Activated CD4-positive, alpha-beta T cell treated with anti-CD3 and anti-CD28 coated beads for 36 hours (primary cell): ENCODE data around the gene NUP210. TPM values are rescaled to one million over a fixed set of nuclear protein-coding genes. Genes with fewer than 3 reads are reported as not detected.

Experiments used
- ATAC-seq: fragments of 200-7000 bp; cut with Tn5 transposase; one replicate; pipeline ENCODE4 v1.10.0; 2021; ENCODE audit warnings: mild to moderate bottlenecking, moderate library complexity
- CTCF ChIA-PET: fragments of 350-600 bp; sonication (Branson Sonifier 250); formaldehyde crosslinking; loops from one replicate; lab custom pipeline; 2021; ENCODE audit warnings: antibody characterized with exemption; lab: Charles Lee
- POLR2A ChIA-PET: fragments of 350-600 bp; sonication (Branson Sonifier 250); formaldehyde crosslinking; loops from one replicate; lab custom pipeline; 2021; ENCODE audit warnings: antibody characterized with exemption, inconsistent platforms; lab: Charles Lee
- DNase-seq: peaks from one replicate; pipeline ENCODE4 v3.0.0-alpha.2; 2020
- H3K27ac Mint-ChIP-seq: one replicate; pipeline ENCODE4 v1.8.0; 2021; ENCODE audit warnings: mixed read lengths
- H3K27me3 Mint-ChIP-seq: one replicate; pipeline ENCODE4 v1.8.0; 2021; ENCODE audit warnings: mixed read lengths
- H3K36me3 Mint-ChIP-seq: one replicate; pipeline ENCODE4 v1.8.0; 2021; ENCODE audit warnings: low read depth, mixed read lengths
- H3K4me1 Mint-ChIP-seq: one replicate; pipeline ENCODE4 v1.8.0; 2021; ENCODE audit warnings: mixed read lengths
- H3K4me3 Mint-ChIP-seq: one replicate; pipeline ENCODE4 v1.8.0; 2021; ENCODE audit warnings: mild to moderate bottlenecking, moderate library complexity, mixed read lengths
- H3K9me3 Mint-ChIP-seq: one replicate; pipeline ENCODE4 v1.8.0; 2021; ENCODE audit warnings: low read depth, mixed read lengths
- intact Hi-C, 2 experiments: fragments of 100-400 bp; cut with DNase I in 1 of 2; cut with micrococcal nuclease in 1 of 2; formaldehyde crosslinking; loops; one replicate each; pipeline versions ENCODE4 v1.14.2 to v1.15.1; 2022 to 2024; cut with DNase I, micrococcal nuclease
- total RNA-seq, 2 experiments: library from RNA; stranded (reverse); gene quantifications; one replicate each; pipeline ENCODE4 v1.2.3, GENCODE V29; 2021

Gene NUP210
- total RNA-seq, 2 experiments from 2014 or later, result 117 to 123 TPM

DNA sequence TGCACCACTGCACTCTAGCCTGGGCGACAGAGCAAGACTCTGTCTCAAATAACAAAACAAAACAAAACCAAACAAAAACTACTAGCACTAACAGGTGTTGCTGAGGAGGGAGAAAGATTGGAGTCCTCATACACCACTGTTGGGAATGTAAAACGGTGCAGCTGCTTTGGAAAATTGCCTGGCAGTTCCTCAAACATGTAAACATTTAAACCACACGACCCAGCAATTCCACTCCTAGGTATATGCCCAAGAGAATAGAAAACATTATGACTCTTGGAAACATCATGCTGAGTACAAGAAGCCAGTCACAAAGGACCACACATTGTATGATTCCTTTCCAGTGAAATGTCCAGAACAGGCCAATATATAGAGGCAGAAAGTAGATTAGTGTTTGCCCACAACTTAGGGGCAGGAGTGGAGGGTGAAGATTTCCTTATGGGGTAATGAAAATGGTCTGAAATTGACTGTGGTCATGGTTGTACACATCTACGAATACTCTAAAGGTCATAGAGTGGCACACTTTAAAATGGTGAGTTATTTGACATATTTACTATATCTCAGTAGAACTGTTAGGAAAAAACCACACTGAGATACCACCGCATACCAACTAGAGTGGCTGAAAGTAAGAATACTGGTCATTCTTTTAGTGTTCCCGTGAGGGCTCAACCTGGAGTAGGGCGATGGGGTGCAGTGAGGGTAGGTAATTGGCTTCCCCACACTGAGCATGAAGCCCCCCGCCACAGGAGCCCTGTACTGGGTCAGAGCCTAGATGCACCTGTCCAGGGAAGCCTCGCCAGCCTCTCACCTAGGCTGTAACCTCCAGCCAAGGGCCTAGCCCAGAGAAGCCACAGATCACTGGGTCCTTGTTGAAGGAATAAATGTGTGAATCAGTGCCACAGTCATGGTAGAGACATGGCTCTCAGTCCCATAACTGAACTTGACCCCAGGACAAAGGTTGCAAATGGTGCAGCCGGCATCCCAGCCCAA lies 131.1 kb downstream of the NUP210 start:
- peaks cover 22% of the 10 kb centered on the region for H3K27me3 Mint-ChIP-seq
- H3K4me1 Mint-ChIP-seq, result peaks cover under 1% of the 10 kb centered on the region
- no peak overlapping the region for H3K27ac Mint-ChIP-seq
- no peak for ATAC-seq
- no peak overlapping the region for H3K4me3 Mint-ChIP-seq
- intact Hi-C loops, result no loop called here
- H3K9me3 Mint-ChIP-seq, result peaks cover 15% of the 10 kb centered on the region
- peaks cover 8% of the 10 kb centered on the region for H3K36me3 Mint-ChIP-seq
- ChIA-PET CTCF (no interaction called here), POLR2A (no interaction called here)
- no peak for DNase-seq

DNA sequence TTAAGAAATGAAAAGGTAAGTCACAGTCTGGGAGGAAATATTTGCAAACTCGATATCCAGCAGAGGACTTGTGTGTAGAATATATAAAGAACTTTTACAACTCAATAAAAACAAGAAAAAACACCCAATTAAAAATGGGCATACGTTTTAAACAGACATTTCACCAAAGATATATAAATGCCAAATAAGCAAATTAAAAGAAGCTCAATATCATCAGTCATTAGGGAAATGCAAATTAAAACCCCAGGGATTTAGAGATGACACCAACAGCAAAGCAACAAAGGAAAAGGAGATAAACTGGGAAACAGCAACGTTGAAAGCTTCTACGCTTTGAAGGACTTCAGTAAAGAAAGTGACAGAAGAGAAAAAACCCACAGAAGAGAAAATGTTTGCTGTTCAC lies 132.3 kb downstream of the NUP210 start:
- H3K27me3 Mint-ChIP-seq, result peaks cover 29% of the 10 kb centered on the region
- H3K27ac Mint-ChIP-seq, result no peak overlapping the region
- ChIA-PET CTCF (interaction anchor here (0.7 to 1.6 kb wide), 2 partner anchors 11 to 1515 kb away, joined by 3 to 4 read pairs; no protein-coding TSS in a partner anchor), POLR2A (no interaction called here)
- DNase-seq (no peak), ATAC-seq (no peak)
- peaks cover 12% of the 10 kb centered on the region for H3K36me3 Mint-ChIP-seq
- H3K9me3 Mint-ChIP-seq, result peaks cover 17% of the 10 kb centered on the region
- H3K4me3 Mint-ChIP-seq, result no peak overlapping the region
- peaks cover 3% of the 10 kb centered on the region for H3K4me1 Mint-ChIP-seq
- intact Hi-C loops, result no loop called here

- peaks cover 29% of the 10 kb centered on the region for H3K27me3 Mint-ChIP-seq
- ATAC-seq (no peak), DNase-seq (no peak)
- H3K27ac Mint-ChIP-seq, result no peak overlapping the region
- POLR2A ChIA-PET, result no interaction called here
- peaks cover 12% of the 10 kb centered on the region for H3K36me3 Mint-ChIP-seq
- H3K4me3 Mint-ChIP-seq, result no peak overlapping the region
- peaks cover 3% of the 10 kb centered on the region for H3K4me1 Mint-ChIP-seq
- H3K9me3 Mint-ChIP-seq, result peaks cover 17% of the 10 kb centered on the region
- intact Hi-C loops, result no loop called here
- CTCF ChIA-PET, result interaction anchor here (1.6 kb wide), 1 partner anchor 10 kb away, joined by 4 read pairs; no protein-coding TSS in a partner anchor
Measured at GRCh38 chr3:13286873-13287272, 133.2 kb downstream of the NUP210 start.

- Mint-ChIP-seq H3K4me1 (peaks cover 6% of the 10 kb centered on the region), H3K9me3 (peaks cover 17% of the 10 kb centered on the region), H3K27ac (no peak overlapping the region), H3K36me3 (peaks cover 12% of the 10 kb centered on the region), H3K27me3 (peaks cover 36% of the 10 kb centered on the region), H3K4me3 (no peak overlapping the region)
- ChIA-PET POLR2A (no interaction called here), CTCF (no interaction called here)
- ATAC-seq (no peak), DNase-seq (no peak)
- intact Hi-C loops, result no loop called here
Measured at GRCh38 chr3:13285007-13285567, 135.0 kb downstream of the NUP210 start.

DNA sequence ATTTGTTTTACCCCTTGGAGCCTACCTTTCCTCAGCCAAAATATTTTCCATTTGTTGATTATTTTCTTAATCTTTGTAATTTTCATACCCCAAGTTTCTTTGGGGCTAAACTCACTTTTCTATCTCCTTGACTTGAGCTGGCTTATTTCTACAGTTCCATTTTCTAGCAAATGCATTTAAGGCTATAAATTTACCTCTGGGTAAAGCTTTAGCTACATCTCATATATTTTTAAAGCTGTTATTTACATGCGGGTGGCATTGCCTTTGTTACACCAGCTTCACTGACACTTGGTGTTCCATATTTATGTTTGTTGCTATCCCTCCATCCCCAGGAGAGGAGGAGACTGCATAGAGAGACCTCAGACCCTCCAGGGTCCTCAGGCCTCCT lies 136.3 kb downstream of the NUP210 start:
- ChIA-PET CTCF (interaction anchor here (0.7 to 0.9 kb wide), 5 partner anchors 24 to 241 kb away, joined by 3 read pairs; no protein-coding TSS in a partner anchor), POLR2A (no interaction called here)
- Mint-ChIP-seq H3K27me3 (peaks cover 40% of the 10 kb centered on the region), H3K27ac (no peak overlapping the region), H3K36me3 (peaks cover 12% of the 10 kb centered on the region), H3K4me1 (peaks cover 6% of the 10 kb centered on the region), H3K4me3 (peak overlapping the region; percentile 26), H3K9me3 (peaks cover 17% of the 10 kb centered on the region)
- DNase-seq (no peak), ATAC-seq (no peak)
- intact Hi-C loops, result loop anchor here (5.0 kb wide), 1 partner anchor 192 kb away; no protein-coding TSS in a partner anchor

GRCh38 chr3:13282986-13283876 lies 136.9 kb downstream of the NUP210 start:
- Mint-ChIP-seq H3K27ac (no peak overlapping the region), H3K4me3 (peak overlapping the region; percentile 62), H3K4me1 (peaks cover 6% of the 10 kb centered on the region), H3K36me3 (peaks cover 12% of the 10 kb centered on the region), H3K9me3 (peaks cover 17% of the 10 kb centered on the region), H3K27me3 (peaks cover 40% of the 10 kb centered on the region)
- POLR2A ChIA-PET, result no interaction called here
- CTCF ChIA-PET, result interaction anchor here (0.7 to 1.0 kb wide), 6 partner anchors 13 to 241 kb away, joined by 3 to 4 read pairs (median 3); no protein-coding TSS in a partner anchor
- intact Hi-C loops, result loop anchor here (5.0 kb wide), 1 partner anchor 191 kb away; no protein-coding TSS in a partner anchor
- peak; percentile 56 for ATAC-seq
- peak; percentile 50 for DNase-seq

DNA sequence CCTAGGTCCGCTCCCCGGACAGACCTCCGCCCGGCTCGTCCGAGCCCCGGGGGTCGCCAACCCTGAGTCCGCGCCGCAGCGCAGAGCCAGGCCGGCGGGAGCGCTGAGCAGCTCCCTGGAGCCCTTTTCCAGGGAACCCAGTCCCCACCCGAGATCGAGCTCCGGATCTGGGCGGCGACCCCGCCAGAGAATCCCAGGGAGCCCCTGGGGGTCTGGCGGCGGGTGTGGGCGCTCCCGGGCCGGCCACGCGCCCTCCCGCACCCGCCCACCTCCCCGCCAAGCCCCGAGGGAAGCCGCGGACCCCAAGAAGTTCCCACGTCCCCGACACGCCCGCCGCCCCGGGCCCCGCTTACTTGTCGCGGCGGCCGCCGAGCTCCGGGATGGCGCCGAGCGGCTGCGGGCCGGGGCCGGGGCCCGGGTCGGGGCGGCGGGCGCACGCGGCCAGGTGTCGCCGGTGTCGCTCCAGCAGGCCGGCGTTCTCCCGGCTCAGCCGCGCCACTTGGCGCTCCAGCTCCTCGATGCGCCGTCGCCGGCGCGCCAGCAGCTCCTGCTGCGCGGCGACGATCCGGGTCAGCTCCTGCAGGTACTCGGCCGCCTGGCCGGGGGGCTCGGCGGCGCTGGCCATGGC lies 137.7 kb downstream of the NUP210 start:
- Mint-ChIP-seq H3K27me3 (peaks cover 40% of the 10 kb centered on the region), H3K36me3 (peaks cover 12% of the 10 kb centered on the region), H3K4me1 (peaks cover 9% of the 10 kb centered on the region), H3K27ac (no peak overlapping the region), H3K9me3 (peaks cover 17% of the 10 kb centered on the region), H3K4me3 (no peak overlapping the region)
- ATAC-seq, result peak; percentile 40
- DNase-seq, result peak; percentile 42
- intact Hi-C loops, result loop anchor here (5.0 kb wide), 1 partner anchor 190 kb away; no protein-coding TSS in a partner anchor
- ChIA-PET POLR2A (no interaction called here), CTCF (interaction anchor here (0.9 to 1.0 kb wide), 2 partner anchors 12 to 179 kb away, joined by 3 to 4 read pairs; no protein-coding TSS in a partner anchor)

DNA sequence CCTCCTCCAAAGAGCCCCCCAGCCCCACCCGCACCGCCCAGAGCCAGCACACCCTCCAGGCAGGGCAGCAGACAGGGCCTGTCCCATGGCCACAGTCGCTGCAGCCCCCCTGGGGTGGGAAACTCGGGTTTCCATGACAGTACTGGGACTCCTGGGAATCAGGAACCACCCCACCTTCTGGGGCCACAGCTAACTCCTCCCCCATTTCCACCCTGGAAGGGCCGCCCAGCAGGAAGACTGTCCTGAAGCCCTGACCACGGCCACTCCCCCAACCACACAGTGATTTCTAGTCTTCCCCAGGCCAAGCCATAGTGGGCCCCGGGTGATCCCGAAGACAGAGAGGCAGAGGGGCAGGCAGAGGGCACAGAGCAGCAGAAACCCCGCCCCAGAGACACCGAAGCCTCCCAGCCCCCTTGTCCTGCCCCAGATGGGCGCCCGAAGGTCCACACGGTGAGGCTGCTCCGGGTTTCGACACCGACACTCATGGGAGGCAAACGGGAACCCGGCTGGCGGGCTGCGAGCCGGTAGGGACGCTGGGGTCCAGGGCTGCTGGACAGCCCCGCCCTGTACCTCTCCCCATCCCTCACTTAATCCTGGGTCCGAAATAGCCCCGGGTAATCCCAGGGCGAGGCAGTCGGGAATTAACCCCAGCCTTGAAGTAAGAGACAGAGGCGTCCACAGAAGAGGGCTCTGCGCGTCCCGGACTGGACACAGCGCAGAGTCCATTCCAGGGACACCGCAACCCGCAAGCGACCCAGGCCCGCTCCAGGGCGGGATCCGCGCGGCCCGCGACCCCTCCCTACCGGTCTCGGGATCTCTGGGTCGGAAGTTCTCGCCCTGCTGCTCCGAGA lies 138.4 kb downstream of the NUP210 start:
- Mint-ChIP-seq H3K27me3 (peaks cover 36% of the 10 kb centered on the region), H3K4me1 (peaks cover 9% of the 10 kb centered on the region), H3K27ac (no peak overlapping the region), H3K4me3 (peak overlapping the region; percentile 38), H3K36me3 (peaks cover 12% of the 10 kb centered on the region), H3K9me3 (peaks cover 14% of the 10 kb centered on the region)
- CTCF ChIA-PET, result no interaction called here
- POLR2A ChIA-PET, result no interaction called here
- ATAC-seq (no peak), DNase-seq (no peak)
- intact Hi-C loops, result loop anchor here (5.0 kb wide), 1 partner anchor 189 kb away; no protein-coding TSS in a partner anchor

DNA sequence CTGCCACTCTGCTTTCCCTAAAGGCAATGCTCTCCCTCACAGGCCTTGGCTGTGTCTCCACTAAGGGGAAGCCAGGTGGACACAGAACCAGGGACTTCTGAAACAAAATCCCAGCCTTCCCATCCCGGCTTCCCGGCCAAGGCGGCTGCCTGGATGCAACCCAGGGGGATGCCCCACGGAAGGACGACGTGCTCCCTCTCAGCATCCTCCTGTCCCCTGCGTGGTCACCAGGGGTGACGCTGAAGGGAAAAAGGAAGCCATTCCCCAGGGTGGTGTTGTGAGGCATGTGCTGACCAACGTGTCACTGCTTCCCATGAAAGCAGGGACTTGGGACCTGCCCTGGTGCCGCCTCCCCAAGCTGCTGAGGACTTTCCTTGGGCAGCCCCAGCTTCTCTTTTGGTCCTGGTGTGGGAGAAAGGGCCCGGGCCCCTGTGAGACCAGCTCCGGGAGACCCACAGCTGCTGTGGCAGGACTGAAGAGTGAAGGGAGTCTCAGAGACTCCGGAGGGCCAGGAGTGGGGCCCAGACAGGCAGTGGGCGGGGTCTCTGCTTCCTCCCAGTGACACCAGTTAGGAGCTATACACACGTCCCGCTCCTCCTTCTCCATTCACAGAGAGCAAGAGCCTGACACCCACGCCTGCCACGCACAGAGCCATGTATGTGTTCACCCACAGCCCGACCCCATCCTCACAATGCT lies 139.2 kb downstream of the NUP210 start:
- no peak for ATAC-seq
- Mint-ChIP-seq H3K4me3 (no peak overlapping the region), H3K27me3 (peaks cover 32% of the 10 kb centered on the region), H3K27ac (no peak overlapping the region), H3K9me3 (peaks cover 10% of the 10 kb centered on the region), H3K36me3 (peaks cover 12% of the 10 kb centered on the region), H3K4me1 (peaks cover 9% of the 10 kb centered on the region)
- intact Hi-C loops, result loop anchor here (5.0 kb wide), 1 partner anchor 189 kb away; no protein-coding TSS in a partner anchor
- POLR2A ChIA-PET, result no interaction called here
- DNase-seq, result no peak
- CTCF ChIA-PET, result no interaction called here
